GM21390 (cell line): ENCODE data around the gene ZNF789.
"Not testable (repeated sequence)": the region's sequence is repeated elsewhere in the genome, so short reads cannot be mapped to it uniquely, and the experiment has no call there.

ENCODE experiments used
- ATAC-seq: cut with Tn5 transposase; IDR thresholded peaks from one replicate; pipeline ENCODE4 v1.9.1; 2021; ENCODE audit not compliant: unreplicated experiment

Gene ZNF789

GRCh38 chr7:99501236-99501635 lies 28.5 kb downstream of the ZNF789 start:
- not testable (repeated sequence) for ATAC-seq

DNA sequence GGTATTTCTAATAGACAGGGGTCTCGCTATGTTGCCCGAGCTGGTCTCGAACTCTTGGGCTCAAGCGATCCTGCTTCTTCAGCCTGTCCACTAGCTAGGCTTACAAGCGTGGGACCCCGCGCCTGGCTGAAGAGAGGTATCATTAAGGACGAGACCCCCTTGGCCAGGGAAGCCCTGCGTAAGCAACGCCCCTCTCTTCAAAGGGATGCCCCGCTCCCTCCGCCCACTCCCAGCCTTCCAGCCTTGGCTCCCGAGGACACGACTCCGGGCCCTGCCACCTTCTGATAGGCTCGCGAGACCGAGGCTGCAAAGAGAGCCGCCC lies 31.6 kb downstream of the ZNF789 start:
- no peak for ATAC-seq

DNA sequence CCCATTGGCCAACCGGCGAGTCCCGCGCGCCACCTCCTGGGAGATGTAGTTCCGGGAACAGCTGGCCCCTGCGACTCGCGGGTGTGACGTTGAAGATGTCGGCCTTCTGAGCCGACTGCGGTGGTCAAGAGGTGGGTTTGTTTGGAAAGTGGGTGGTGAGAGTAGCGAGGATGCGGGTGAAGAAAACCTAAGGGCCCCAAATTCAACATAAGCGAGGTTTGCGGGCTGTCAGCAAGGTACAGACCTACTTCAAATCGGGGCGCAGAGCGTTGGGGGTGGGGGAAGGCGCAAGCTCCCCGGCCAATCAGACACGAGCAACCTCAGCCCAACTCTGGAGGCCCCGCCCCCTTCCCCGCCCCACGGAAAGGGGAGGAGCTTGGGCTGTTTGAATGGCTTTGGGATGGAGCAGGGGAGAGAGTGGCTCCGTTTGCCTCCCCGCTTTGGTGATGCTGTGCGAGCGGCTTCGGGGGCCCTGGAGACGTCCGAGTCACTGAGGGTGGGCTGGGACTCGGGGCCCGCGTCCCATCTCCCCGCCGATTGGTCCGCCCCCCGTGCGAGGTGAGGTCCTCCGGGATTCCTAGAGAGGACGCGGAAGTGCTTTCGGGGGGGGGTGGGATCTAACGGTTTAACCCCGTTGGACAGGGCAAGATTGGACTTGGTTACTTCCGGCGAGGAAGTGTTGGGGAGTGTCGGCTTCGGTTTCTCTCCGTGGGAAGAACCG lies 32.1 kb downstream of the ZNF789 start, which contains the start of gene ZKSCAN5:
TSS of gene ZKSCAN5 (plus strand) at position 60 of the 721 bp plus-strand sequence. CDS start 1,383 bp downstream, outside the sequence.
- peak; percentile 67 for ATAC-seq

- ATAC-seq, result no peak
Observed at GRCh38 chr7:99505324-99505662, 32.6 kb downstream of the ZNF789 start.

DNA sequence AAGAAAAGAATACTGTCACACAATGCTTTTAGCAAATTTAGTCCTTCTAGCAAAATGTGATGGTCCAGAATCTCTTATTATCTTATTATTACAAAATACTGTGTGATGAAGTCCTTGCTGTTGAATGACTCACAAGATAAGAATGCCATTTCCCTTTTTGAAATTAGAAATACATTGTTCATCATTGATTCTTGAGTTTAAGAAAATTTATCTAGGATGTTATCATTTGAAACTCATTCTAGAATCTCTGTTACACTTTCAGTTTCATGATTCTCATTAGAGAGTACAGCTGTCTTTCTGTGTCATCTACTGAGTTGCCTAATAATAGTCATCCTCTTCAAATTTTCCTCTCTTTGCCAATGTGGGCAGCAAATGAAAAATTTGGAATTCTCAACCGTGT lies 41.4 kb downstream of the ZNF789 start:
- peak; percentile 49 for ATAC-seq

DNA sequence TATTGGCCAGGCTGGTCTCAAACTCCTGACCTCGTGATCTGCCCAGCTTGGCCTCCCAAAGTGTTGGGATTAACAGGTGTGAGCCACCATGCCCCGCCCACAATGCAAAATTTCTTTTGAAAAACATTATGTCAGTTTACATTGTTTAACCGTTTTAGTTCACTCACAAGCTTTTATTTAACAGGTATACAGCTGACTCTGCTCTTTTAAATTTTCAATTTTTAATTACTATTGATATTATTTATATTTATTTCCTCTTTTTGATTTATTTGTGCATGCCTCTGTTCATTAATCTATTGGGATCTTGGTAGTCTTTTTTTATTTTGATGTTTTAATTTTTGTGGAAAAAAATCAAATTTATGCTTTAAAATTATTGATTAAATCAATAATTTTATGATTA lies 48.7 kb downstream of the ZNF789 start:
- ATAC-seq, result no peak

- no peak for ATAC-seq
Observed at GRCh38 chr7:99525713-99526440, 53.2 kb downstream of the ZNF789 start.

DNA sequence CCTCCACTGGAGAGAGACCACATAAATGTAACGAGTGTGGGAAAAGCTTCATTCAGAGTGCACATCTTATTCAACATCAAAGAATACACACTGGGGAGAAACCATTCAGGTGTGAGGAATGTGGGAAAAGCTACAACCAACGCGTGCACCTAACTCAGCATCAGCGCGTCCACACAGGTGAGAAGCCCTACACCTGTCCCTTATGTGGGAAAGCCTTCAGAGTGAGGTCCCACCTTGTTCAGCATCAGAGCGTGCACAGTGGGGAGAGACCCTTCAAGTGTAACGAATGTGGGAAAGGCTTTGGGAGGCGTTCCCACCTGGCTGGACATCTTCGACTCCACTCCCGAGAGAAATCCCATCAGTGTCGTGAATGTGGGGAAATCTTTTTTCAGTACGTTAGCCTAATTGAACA lies 58.7 kb downstream of the ZNF789 start:
- ATAC-seq, result no peak

- ATAC-seq, result no peak
Observed at GRCh38 chr7:99535667-99536066, 63.0 kb downstream of the ZNF789 start.
